Nephron progenitor cell (in vitro differentiated cells): ENCODE measurements around the gene CC2D1A.

Experiments
- DNase-seq: peaks from one replicate; pipeline ENCODE4 v3.0.0; 2021
- H3K27ac Mint-ChIP-seq: 2 replicates; pipeline ENCODE4 v1.8.0; 2021; ENCODE audit warnings: mild to moderate bottlenecking, moderate library complexity, mixed read lengths
- H3K27me3 Mint-ChIP-seq: 2 replicates; pipeline ENCODE4 v1.8.0; 2021; ENCODE audit warnings: mild to moderate bottlenecking, low read depth, mixed read lengths; ENCODE audit not compliant: poor library complexity
- H3K36me3 Mint-ChIP-seq: 2 replicates; pipeline ENCODE4 v1.8.0; 2021; ENCODE audit warnings: low read depth, mixed read lengths
- H3K4me1 Mint-ChIP-seq: 2 replicates; pipeline ENCODE4 v1.8.0; 2021; ENCODE audit warnings: mixed read lengths
- H3K4me3 Mint-ChIP-seq: 2 replicates; pipeline ENCODE4 v1.8.0; 2021; ENCODE audit warnings: mild to moderate bottlenecking, moderate library complexity, mixed read lengths
- H3K9me3 Mint-ChIP-seq: 2 replicates; pipeline ENCODE4 v1.8.0; 2021; ENCODE audit warnings: mild to moderate bottlenecking, moderate library complexity, mixed read lengths
- CTCF ChIP-seq: fragments of 200-600 bp; sonication (generic); IDR thresholded peaks from 2 replicates; pipeline ENCODE4 v1.5.0; 2021; ENCODE audit warnings: antibody characterized with exemption

The CC2D1A gene

GRCh38 chr19:13960863-13961784, 55.1 kb downstream of the CC2D1A start:
- peaks cover 7% of the 10 kb centered on the region for H3K4me1 Mint-ChIP-seq
- TF ChIP-seq CTCF, result no peak
- H3K27me3 Mint-ChIP-seq, result peaks cover 4% of the 10 kb centered on the region
- H3K4me3 Mint-ChIP-seq, result no peak overlapping the region
- H3K36me3 Mint-ChIP-seq, result peaks cover 21% of the 10 kb centered on the region
- H3K9me3 Mint-ChIP-seq, result no peaks in the 10 kb centered on the region
- no peak for DNase-seq
- peak overlapping the region; percentile 66 for H3K27ac Mint-ChIP-seq

- no peak for TF ChIP-seq CTCF
- peak overlapping the region; percentile 66 for H3K27ac Mint-ChIP-seq
- peaks cover 7% of the 10 kb centered on the region for H3K4me1 Mint-ChIP-seq
- no peak for DNase-seq
- no peak overlapping the region for H3K4me3 Mint-ChIP-seq
- H3K36me3 Mint-ChIP-seq, result peaks cover 13% of the 10 kb centered on the region
- peaks cover 4% of the 10 kb centered on the region for H3K27me3 Mint-ChIP-seq
- no peaks in the 10 kb centered on the region for H3K9me3 Mint-ChIP-seq
Measured at GRCh38 chr19:13961826-13962698, 56.1 kb downstream of the CC2D1A start.

GRCh38 chr19:13962699-13963602, 57.0 kb downstream of the CC2D1A start:
- H3K27me3 Mint-ChIP-seq, result peaks cover 4% of the 10 kb centered on the region
- no peak overlapping the region for H3K27ac Mint-ChIP-seq
- H3K4me1 Mint-ChIP-seq, result peaks cover 7% of the 10 kb centered on the region
- TF ChIP-seq CTCF, result no peak
- DNase-seq, result no peak
- no peaks in the 10 kb centered on the region for H3K9me3 Mint-ChIP-seq
- H3K36me3 Mint-ChIP-seq, result peaks cover 19% of the 10 kb centered on the region
- H3K4me3 Mint-ChIP-seq, result no peak overlapping the region

- Mint-ChIP-seq H3K36me3 (peaks cover 19% of the 10 kb centered on the region), H3K4me3 (no peak overlapping the region), H3K27ac (no peak overlapping the region), H3K27me3 (peaks cover 4% of the 10 kb centered on the region), H3K4me1 (peaks cover 7% of the 10 kb centered on the region), H3K9me3 (no peaks in the 10 kb centered on the region)
- DNase-seq, result no peak
- TF ChIP-seq CTCF, result no peak
Measured at GRCh38 chr19:13963603-13964105, 57.7 kb downstream of the CC2D1A start.

GRCh38 chr19:13964776-13965175, 58.8 kb downstream of the CC2D1A start:
- peaks cover 27% of the 10 kb centered on the region for H3K36me3 Mint-ChIP-seq
- H3K9me3 Mint-ChIP-seq, result no peaks in the 10 kb centered on the region

More at GRCh38 chr19:13964776-13965175, 58.8 kb downstream of the CC2D1A start:
- Mint-ChIP-seq H3K4me3 (no peak overlapping the region), H3K27me3 (peaks cover 4% of the 10 kb centered on the region), H3K27ac (peak overlapping the region; percentile 38), H3K4me1 (peaks cover 7% of the 10 kb centered on the region)
- DNase-seq, result no peak
- no peak for TF ChIP-seq CTCF
